Measurements from ENCODE around the gene RBFA.

Gene RBFA

GRCh38 chr18:80074697-80075096 is 40.5 kb downstream of the RBFA start:
- DNase-seq (ENCODE audit: low spot score), result no peak

DNA sequence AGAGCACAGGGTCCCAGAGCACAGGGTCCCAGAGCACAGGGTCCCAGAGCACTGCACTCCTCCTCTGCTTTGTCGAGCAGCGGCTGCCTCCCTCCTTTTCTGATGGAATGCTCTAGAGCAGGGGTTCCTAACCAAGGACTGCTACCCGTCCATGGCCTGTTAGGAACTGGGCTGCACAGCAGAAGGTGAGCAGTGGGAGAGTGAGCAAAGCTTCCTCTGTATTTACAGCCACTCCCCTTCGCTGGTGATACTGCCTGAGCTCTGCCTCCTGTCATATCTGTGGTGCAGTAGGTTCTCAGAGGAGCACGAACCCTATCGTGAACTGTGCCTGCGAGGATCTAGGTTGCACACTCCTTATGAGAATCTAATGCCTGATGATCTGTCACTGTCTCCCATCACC is 41.7 kb downstream of the RBFA start:
- DNase-seq (ENCODE audit: low spot score), result no peak

DNA sequence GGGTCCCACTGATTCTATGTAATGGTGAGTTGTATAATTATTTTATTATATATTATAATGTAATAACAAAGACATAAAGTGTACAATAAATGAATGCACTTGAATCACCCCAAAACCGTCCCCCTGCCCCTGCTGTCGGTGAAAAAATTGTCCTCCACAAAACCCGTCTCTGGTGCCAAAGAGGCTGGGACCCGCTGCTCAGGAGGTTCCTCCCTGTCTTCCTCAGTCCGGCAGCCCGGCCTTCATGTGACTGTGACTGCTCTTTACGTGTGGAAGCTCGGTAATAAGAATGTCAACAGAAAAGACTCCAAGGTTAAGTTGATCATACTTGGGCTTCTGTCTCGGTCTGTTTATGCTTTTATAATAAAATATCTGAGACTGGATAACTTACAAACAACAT is 42.1 kb downstream of the RBFA start:
- no peak for DNase-seq (ENCODE audit: low spot score)

GRCh38 chr18:80077873-80078272 is 43.6 kb downstream of the RBFA start:
- no peak for DNase-seq (ENCODE audit: low spot score)
